Ishikawa (cell line): ENCODE results near the gene GRIK2.

ENCODE experiments used
- CEBPB ChIP-seq: IDR thresholded peaks from 2 replicates; pipeline ENCODE4 v1.6.1; 2012
- CREB1 ChIP-seq: IDR thresholded peaks from 2 replicates; pipeline ENCODE4 v1.6.1; 2012; ENCODE audit warnings: low read depth
- EGR1 ChIP-seq: IDR thresholded peaks from 2 replicates; pipeline ENCODE4 v1.6.1; 2012
- EP300 ChIP-seq: IDR thresholded peaks from 2 replicates; pipeline ENCODE4 v1.6.1; 2012; ENCODE audit warnings: borderline replicate concordance
- FOXM1 ChIP-seq: IDR thresholded peaks from 2 replicates; pipeline ENCODE4 v1.6.1; 2012; ENCODE audit warnings: low read depth, borderline replicate concordance
- NFIC ChIP-seq: IDR thresholded peaks from 2 replicates; pipeline ENCODE4 v1.6.1; 2012
- RAD21 ChIP-seq: IDR thresholded peaks from 2 replicates; pipeline ENCODE4 v1.6.1; 2012; ENCODE audit warnings: low read depth
- TAF1 ChIP-seq: IDR thresholded peaks from 2 replicates; pipeline ENCODE4 v1.6.1; 2012; ENCODE audit warnings: low read depth, mild to moderate bottlenecking
- TCF12 ChIP-seq: IDR thresholded peaks from 2 replicates; pipeline ENCODE4 v1.6.1; 2012; ENCODE audit warnings: low read depth
- TEAD4 ChIP-seq: IDR thresholded peaks from 2 replicates; pipeline ENCODE4 v1.6.1; 2012
- YY1 ChIP-seq: IDR thresholded peaks from 2 replicates; pipeline ENCODE4 v1.6.1; 2012; ENCODE audit warnings: low read depth
- ZBTB7A ChIP-seq: IDR thresholded peaks from 2 replicates; pipeline ENCODE4 v1.6.1; 2012; ENCODE audit warnings: low read depth
- TF ChIP-seq, protein P1 (sequence below): IDR thresholded peaks from 2 replicates; pipeline ENCODE4 v1.6.1; 2012
- TF ChIP-seq, protein P2 (sequence below): IDR thresholded peaks from 2 replicates; pipeline ENCODE4 v1.6.1; 2012
- TF ChIP-seq, protein P3 (sequence below): IDR thresholded peaks from 2 replicates; pipeline ENCODE4 v1.6.1; 2012; ENCODE audit warnings: low read depth, mild to moderate bottlenecking

GRIK2 gene

GRCh38 chr6:101401171-101401570 is 7.7 kb downstream of the GRIK2 start:
- TF ChIP-seq, protein P1, sequence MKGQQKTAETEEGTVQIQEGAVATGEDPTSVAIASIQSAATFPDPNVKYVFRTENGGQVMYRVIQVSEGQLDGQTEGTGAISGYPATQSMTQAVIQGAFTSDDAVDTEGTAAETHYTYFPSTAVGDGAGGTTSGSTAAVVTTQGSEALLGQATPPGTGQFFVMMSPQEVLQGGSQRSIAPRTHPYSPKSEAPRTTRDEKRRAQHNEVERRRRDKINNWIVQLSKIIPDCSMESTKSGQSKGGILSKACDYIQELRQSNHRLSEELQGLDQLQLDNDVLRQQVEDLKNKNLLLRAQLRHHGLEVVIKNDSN = no peak
- TF ChIP-seq EP300 = no peak
- TF ChIP-seq EGR1 = no peak
- no peak for TF ChIP-seq NFIC
- TF ChIP-seq TAF1 = no peak
- TF ChIP-seq, protein P2, sequence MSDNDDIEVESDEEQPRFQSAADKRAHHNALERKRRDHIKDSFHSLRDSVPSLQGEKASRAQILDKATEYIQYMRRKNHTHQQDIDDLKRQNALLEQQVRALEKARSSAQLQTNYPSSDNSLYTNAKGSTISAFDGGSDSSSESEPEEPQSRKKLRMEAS = no peak

DNA sequence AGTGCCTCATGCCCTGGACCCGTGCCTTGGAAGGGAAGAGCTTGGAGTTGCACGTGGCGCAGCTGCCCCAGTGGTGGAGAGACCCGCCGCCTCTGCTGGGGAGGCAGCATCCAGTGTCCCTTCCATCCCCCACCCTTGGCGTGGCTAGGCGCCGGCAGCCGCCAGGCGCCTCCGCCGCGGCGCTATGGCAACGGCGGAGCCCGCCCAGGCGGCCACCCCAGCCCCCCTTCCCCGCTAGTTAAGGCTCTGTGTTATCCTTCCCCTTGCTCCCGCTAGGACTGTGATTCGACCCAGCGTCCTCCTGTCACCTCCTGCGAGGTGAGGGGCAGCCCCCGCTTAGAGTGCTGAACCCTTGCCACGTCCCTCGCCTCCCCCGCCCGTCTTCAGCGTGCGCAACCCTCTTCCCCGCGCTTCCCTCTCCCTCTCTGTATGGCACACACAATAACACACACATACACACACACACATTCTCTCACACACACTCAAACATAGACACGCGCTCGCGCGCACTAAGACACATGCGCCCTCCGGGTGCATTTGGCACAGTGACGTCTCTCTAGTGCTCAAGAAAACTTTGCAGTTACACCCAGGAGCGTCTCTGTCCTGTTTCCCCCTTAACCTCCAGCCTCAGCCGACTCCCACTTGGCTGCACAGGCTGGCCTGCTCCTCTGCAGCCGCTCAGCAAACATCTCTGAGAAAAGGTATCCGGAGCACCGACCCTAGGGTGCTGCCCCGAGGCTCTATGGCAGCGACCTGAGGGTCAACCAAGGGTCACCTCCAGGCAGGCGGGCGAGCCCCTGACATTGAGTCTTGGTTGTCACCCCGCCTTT is 8.5 kb downstream of the GRIK2 start:
- TF ChIP-seq RAD21 (no peak), CEBPB (no peak), CREB1 (no peak), NFIC (no peak), YY1 (no peak), TCF12 (no peak), EP300 (no peak), TAF1 (no peak), ZBTB7A (no peak), FOXM1 (no peak), EGR1 (no peak), TEAD4 (no peak)
- TF ChIP-seq, protein P2 = no peak
- TF ChIP-seq, protein P3, sequence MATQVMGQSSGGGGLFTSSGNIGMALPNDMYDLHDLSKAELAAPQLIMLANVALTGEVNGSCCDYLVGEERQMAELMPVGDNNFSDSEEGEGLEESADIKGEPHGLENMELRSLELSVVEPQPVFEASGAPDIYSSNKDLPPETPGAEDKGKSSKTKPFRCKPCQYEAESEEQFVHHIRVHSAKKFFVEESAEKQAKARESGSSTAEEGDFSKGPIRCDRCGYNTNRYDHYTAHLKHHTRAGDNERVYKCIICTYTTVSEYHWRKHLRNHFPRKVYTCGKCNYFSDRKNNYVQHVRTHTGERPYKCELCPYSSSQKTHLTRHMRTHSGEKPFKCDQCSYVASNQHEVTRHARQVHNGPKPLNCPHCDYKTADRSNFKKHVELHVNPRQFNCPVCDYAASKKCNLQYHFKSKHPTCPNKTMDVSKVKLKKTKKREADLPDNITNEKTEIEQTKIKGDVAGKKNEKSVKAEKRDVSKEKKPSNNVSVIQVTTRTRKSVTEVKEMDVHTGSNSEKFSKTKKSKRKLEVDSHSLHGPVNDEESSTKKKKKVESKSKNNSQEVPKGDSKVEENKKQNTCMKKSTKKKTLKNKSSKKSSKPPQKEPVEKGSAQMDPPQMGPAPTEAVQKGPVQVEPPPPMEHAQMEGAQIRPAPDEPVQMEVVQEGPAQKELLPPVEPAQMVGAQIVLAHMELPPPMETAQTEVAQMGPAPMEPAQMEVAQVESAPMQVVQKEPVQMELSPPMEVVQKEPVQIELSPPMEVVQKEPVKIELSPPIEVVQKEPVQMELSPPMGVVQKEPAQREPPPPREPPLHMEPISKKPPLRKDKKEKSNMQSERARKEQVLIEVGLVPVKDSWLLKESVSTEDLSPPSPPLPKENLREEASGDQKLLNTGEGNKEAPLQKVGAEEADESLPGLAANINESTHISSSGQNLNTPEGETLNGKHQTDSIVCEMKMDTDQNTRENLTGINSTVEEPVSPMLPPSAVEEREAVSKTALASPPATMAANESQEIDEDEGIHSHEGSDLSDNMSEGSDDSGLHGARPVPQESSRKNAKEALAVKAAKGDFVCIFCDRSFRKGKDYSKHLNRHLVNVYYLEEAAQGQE = no peak
- TF ChIP-seq, protein P1 = no peak

DNA sequence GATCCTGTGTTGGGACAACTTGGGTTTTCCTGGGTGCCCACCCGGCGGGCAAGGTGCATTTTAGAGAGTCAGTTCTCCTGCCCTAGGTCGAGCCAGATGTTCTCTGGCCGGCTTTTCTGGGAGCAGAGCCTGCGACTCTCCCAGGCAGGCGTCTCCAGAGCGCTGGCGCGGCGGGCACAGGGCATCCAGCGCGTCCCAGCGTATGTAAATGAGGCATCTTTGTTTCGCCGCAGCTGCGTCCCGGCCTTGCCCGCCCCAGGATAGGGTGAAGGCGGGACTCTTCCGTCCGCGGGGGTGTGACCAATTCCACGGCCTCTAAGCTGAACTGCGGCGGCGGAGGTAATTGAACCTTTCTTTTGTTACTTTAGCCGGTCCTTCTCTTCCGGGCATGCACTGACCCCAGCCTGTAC is 9.1 kb downstream of the GRIK2 start:
- no peak for TF ChIP-seq ZBTB7A
- TF ChIP-seq TEAD4 = no peak
- TF ChIP-seq EGR1 = no peak
- TF ChIP-seq CREB1 = no peak
- TF ChIP-seq NFIC = no peak
- TF ChIP-seq EP300 = no peak
- no peak for TF ChIP-seq TAF1
- TF ChIP-seq, protein P2 = no peak
- TF ChIP-seq TCF12 = no peak
- TF ChIP-seq FOXM1 = no peak
- TF ChIP-seq RAD21 = no peak
- no peak for TF ChIP-seq YY1
- TF ChIP-seq, protein P3 = no peak
- TF ChIP-seq, protein P1 = no peak
- TF ChIP-seq CEBPB = no peak

- TF ChIP-seq, protein P2 = no peak
- TF ChIP-seq NFIC (no peak), ZBTB7A (no peak), TEAD4 (no peak), CREB1 (no peak), TCF12 (no peak), RAD21 (no peak), FOXM1 (no peak), YY1 (no peak)
- TF ChIP-seq, protein P3 = no peak
Observed at GRCh38 chr6:101403216-101403945, 9.9 kb downstream of the GRIK2 start.
